ENCODE data around the gene TSR2.

Gene TSR2

DNA sequence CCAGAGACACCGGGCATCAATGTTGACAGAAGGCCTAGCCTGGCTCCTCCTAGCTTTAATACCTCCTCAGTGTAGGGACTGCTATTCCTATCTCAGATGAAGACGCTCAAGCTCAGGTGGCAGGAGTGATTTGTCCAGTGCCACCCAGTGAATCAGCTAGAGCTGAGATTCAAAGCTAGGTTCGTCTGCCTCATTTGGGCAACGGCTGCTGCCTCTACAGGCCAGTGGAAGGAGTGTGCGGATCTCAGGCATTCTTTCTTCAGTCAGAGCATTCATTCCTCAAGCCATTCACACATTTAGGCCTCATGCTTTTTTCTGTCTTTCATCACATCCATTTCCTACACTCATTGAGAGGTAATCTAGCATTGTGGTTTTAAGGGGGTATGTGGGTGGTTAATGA is 7.3 kb downstream of the TSR2 start:
- H2AFZ ChIP-seq (ENCODE audit: low read depth, low read length) = no peak overlapping the region
- TF ChIP-seq EZH2phosphoT487 (IDR thresholded peaks at IDR 0.05; ENCODE audit: low read depth) = no peak
- TF ChIP-seq, protein P1, sequence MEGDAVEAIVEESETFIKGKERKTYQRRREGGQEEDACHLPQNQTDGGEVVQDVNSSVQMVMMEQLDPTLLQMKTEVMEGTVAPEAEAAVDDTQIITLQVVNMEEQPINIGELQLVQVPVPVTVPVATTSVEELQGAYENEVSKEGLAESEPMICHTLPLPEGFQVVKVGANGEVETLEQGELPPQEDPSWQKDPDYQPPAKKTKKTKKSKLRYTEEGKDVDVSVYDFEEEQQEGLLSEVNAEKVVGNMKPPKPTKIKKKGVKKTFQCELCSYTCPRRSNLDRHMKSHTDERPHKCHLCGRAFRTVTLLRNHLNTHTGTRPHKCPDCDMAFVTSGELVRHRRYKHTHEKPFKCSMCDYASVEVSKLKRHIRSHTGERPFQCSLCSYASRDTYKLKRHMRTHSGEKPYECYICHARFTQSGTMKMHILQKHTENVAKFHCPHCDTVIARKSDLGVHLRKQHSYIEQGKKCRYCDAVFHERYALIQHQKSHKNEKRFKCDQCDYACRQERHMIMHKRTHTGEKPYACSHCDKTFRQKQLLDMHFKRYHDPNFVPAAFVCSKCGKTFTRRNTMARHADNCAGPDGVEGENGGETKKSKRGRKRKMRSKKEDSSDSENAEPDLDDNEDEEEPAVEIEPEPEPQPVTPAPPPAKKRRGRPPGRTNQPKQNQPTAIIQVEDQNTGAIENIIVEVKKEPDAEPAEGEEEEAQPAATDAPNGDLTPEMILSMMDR (IDR thresholded peaks at IDR 0.05; ENCODE audit: low read depth, low read length) = no peak
- no peaks in the 10 kb centered on the region for H4K20me1 ChIP-seq (ENCODE audit: insufficient read depth, low read length)
- no peak overlapping the region for H3K4me3 ChIP-seq (ENCODE audit: low read length)
- no peak overlapping the region for H3K9ac ChIP-seq (ENCODE audit: low read length)
- H3K27me3 ChIP-seq (ENCODE audit: low read depth, low read length) = no peaks in the 10 kb centered on the region
- peaks cover 19% of the 10 kb centered on the region for H3K79me2 ChIP-seq (ENCODE audit: low read length)
- no peak overlapping the region for H3K27ac ChIP-seq (ENCODE audit: low read length)
- H3K36me3 ChIP-seq (replicated peaks; ENCODE audit: low read depth, low read length) = peaks cover 3% of the 10 kb centered on the region
- H3K9me3 ChIP-seq (ENCODE audit: insufficient read depth, low read length) = no peaks in the 10 kb centered on the region
- H3K4me2 ChIP-seq (ENCODE audit: low read length) = no peak overlapping the region
- H3K4me1 ChIP-seq (ENCODE audit: low read length) = no peaks in the 10 kb centered on the region

DNA sequence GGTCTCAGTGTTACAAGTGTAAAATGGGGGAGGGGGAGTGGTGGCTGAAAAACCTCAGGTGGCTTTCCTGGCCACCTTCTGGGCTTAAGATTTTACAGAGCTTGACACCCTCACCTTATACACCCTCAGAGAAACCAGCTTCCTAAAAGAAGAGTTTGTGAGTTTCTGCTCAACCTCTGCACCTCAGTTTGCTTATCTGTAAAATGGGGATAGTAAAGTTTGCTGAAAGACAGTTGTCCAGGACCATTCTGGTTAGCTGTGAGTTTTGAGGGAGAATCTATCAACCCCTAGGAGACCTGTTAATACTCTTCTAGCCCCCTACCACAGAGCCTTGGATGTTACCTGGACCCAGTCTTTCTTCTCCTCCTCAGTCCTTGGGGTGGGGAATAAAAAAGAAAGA is 9.7 kb downstream of the TSR2 start:
- TF ChIP-seq, protein P1 (IDR thresholded peaks at IDR 0.05; ENCODE audit: low read depth, low read length) = no peak
- no peak for TF ChIP-seq EZH2phosphoT487 (IDR thresholded peaks at IDR 0.05; ENCODE audit: low read depth)
- Histone ChIP-seq H3K4me2 (ENCODE audit: low read length) (no peak overlapping the region), H3K4me3 (ENCODE audit: low read length) (no peak overlapping the region), H3K4me1 (ENCODE audit: low read length) (no peaks in the 10 kb centered on the region), H3K9me3 (ENCODE audit: insufficient read depth, low read length) (no peaks in the 10 kb centered on the region), H4K20me1 (ENCODE audit: insufficient read depth, low read length) (no peaks in the 10 kb centered on the region), H3K27ac (ENCODE audit: low read length) (no peak overlapping the region), H3K9ac (ENCODE audit: low read length) (no peak overlapping the region), H2AFZ (ENCODE audit: low read depth, low read length) (no peak overlapping the region), H3K79me2 (ENCODE audit: low read length) (no peaks in the 10 kb centered on the region), H3K36me3 (replicated peaks; ENCODE audit: low read depth, low read length) (no peaks in the 10 kb centered on the region), H3K27me3 (ENCODE audit: low read depth, low read length) (no peaks in the 10 kb centered on the region)

DNA sequence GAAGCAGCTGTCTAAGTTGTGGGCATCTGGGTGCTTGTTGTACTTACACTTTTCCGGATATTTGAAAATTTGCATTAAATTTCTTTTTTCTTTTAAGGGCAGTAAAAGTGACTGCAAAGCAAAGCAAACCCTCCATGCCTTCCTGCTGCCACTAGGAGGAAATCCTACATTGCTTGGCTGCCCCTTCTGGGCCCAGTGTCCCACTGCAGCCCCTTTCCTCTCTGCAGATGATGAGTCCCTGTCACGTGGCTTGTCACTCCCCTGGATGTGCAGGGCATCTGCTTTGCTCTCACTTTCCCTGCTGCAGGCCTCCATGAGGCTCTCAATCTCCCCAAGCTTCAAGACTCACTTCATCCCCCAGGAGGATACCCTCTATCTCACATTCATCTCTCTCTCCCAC is 12.7 kb downstream of the TSR2 start:
- Histone ChIP-seq H2AFZ (ENCODE audit: low read depth, low read length) (no peak overlapping the region), H3K27me3 (ENCODE audit: low read depth, low read length) (no peaks in the 10 kb centered on the region), H3K36me3 (replicated peaks; ENCODE audit: low read depth, low read length) (no peaks in the 10 kb centered on the region), H3K4me1 (ENCODE audit: low read length) (no peaks in the 10 kb centered on the region), H3K9me3 (ENCODE audit: insufficient read depth, low read length) (no peaks in the 10 kb centered on the region), H3K27ac (ENCODE audit: low read length) (no peak overlapping the region), H3K9ac (ENCODE audit: low read length) (no peak overlapping the region), H3K4me3 (ENCODE audit: low read length) (no peak overlapping the region), H4K20me1 (ENCODE audit: insufficient read depth, low read length) (no peaks in the 10 kb centered on the region), H3K79me2 (ENCODE audit: low read length) (no peaks in the 10 kb centered on the region), H3K4me2 (ENCODE audit: low read length) (no peak overlapping the region)
- TF ChIP-seq, protein P1 (IDR thresholded peaks at IDR 0.05; ENCODE audit: low read depth, low read length) = no peak
- TF ChIP-seq EZH2phosphoT487 (IDR thresholded peaks at IDR 0.05; ENCODE audit: low read depth) = no peak

DNA sequence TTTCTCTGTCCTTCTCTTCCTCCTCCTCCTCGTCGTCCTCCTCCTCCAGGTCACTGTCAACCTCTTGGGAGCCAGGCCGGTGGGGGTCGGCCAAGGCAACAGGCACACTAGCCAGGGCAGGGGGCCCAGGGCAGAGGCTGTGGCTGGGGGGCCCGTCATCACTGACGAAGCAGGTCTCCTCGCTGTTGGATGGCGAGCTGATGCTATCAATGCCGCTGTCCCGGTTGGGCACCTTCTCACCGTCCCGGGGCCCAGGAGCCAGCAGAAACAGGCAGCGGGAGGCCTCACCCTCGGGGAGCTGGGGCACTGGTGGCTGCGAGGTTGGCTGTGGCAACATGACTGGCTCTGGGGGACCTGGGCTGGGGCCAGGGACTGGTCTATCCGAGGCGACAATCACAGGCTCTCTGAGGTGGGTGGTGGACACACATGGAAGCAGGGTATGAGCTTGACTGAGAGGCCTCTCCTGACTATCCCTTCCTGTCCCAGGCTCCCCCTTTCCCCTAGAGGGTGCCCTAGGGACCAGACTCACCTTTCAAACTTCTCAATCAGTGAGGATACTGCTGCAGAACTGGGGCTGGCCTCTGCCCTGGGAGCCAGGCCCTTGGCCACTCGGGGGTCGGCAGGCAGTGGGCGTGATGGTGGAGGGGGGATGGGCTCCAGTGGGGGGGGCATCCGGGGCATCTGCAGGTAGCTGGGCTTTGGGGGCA is 30.0 kb downstream of the TSR2 start:
- Histone ChIP-seq H3K4me2 (ENCODE audit: low read length) (no peak overlapping the region), H3K79me2 (ENCODE audit: low read length) (no peaks in the 10 kb centered on the region), H3K36me3 (replicated peaks; ENCODE audit: low read depth, low read length) (no peaks in the 10 kb centered on the region), H2AFZ (ENCODE audit: low read depth, low read length) (no peak overlapping the region), H3K27me3 (ENCODE audit: low read depth, low read length) (no peaks in the 10 kb centered on the region), H4K20me1 (ENCODE audit: insufficient read depth, low read length) (no peaks in the 10 kb centered on the region), H3K4me3 (ENCODE audit: low read length) (no peak overlapping the region), H3K9ac (ENCODE audit: low read length) (no peak overlapping the region), H3K4me1 (ENCODE audit: low read length) (no peaks in the 10 kb centered on the region), H3K27ac (ENCODE audit: low read length) (no peak overlapping the region), H3K9me3 (ENCODE audit: insufficient read depth, low read length) (no peaks in the 10 kb centered on the region)
- TF ChIP-seq, protein P1 (IDR thresholded peaks at IDR 0.05; ENCODE audit: low read depth, low read length) = no peak
- TF ChIP-seq EZH2phosphoT487 (IDR thresholded peaks at IDR 0.05; ENCODE audit: low read depth) = no peak

Data from OCI-LY3 (cell line).